Right atrium auricular region (tissue), 2 donors: Measurements from ENCODE around the gene DOCK3. TPM values are rescaled to one million over a fixed set of nuclear protein-coding genes. Genes with fewer than 3 reads are reported as not detected.

ENCODE experiments used
- DNase-seq: peaks from one replicate; pipeline ENCODE4 v3.0.0-alpha.2; 2019; ENCODE audit warnings: low spot score
- H3K27ac ChIP-seq, 2 donors: fragments of 200-600 bp; sonication (generic); 1 replicate in 1 of 2; 2 replicates in 1 of 2; pipeline ENCODE4 v1.5.1; 2016 to 2019
- H3K27me3 ChIP-seq, 2 donors: fragments of 200-600 bp; sonication (generic); one replicate each; pipeline versions ENCODE4 v1.5.1 to v1.6.0; 2017 to 2019
- H3K36me3 ChIP-seq: fragments of 200-600 bp; sonication (generic); one replicate; pipeline ENCODE4 v1.5.1; 2016
- H3K4me1 ChIP-seq, 2 donors: fragments of 200-600 bp; sonication (generic); one replicate each; pipeline versions ENCODE4 v1.5.1 to v1.6.0; 2017 to 2019
- H3K4me3 ChIP-seq, 2 donors: fragments of 200-600 bp; sonication (generic); 1 replicate in 1 of 2; 2 replicates in 1 of 2; pipeline ENCODE4 v1.5.1; 2017 to 2019; ENCODE audit warnings: mild to moderate bottlenecking in 1 of 2, moderate library complexity in 1 of 2
- H3K9me3 ChIP-seq, 2 donors: fragments of 200-600 bp; sonication (generic); one replicate each; pipeline ENCODE4 v1.5.1; 2019
- total RNA-seq, 2 donors: library from RNA; depleted of rRNA; stranded (reverse); fragments of >200 nt; gene quantifications; one replicate each; pipeline ENCODE4 v1.1.0, GENCODE V29; 2016
- TF ChIP-seq, protein P1 (sequence below), 2 donors: fragments of 200-600 bp; sonication (generic); IDR thresholded peaks; one replicate each; pipeline ENCODE4 v1.5.1; 2019; ENCODE audit warnings: antibody characterized with exemption in 2 of 2

Gene DOCK3
- total RNA-seq, 2 donors from 2014 or later = 2.7 to 4.6 TPM

DNA sequence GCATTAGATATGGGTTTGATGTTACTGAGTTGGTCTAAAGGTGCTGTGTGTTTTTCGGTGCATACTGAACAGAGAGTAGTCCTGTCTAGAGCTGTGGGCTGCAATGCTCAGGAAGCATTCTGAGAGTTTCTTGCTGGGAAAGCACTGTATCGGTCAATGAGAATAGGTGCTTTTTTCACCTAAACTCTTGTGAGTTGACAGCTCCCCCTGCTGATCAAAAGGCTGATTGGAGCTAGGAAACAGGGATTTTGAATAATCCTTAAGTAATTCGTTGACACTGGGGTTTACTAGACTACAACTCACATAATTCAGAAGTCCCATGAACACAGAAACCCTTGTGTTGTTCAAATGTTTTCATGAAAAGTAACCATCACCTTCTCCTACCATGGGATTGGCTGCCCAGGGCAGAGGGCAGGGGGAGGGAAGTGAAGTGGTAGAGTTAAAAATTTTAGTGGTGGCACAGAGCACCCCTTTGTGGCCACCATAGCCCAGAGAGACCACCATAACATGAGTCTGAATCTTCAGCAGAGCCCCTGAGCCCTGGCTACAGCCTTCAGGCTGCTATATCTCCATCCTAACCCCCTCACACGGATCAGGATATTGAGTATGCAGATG lies 697.3 kb downstream of the DOCK3 start:
- H3K27ac ChIP-seq = no peak overlapping the region
- no peak for DNase-seq
- no peaks in the 10 kb centered on the region for H3K4me1 ChIP-seq
- no peaks in the 10 kb centered on the region for H3K9me3 ChIP-seq
- TF ChIP-seq, protein P1, sequence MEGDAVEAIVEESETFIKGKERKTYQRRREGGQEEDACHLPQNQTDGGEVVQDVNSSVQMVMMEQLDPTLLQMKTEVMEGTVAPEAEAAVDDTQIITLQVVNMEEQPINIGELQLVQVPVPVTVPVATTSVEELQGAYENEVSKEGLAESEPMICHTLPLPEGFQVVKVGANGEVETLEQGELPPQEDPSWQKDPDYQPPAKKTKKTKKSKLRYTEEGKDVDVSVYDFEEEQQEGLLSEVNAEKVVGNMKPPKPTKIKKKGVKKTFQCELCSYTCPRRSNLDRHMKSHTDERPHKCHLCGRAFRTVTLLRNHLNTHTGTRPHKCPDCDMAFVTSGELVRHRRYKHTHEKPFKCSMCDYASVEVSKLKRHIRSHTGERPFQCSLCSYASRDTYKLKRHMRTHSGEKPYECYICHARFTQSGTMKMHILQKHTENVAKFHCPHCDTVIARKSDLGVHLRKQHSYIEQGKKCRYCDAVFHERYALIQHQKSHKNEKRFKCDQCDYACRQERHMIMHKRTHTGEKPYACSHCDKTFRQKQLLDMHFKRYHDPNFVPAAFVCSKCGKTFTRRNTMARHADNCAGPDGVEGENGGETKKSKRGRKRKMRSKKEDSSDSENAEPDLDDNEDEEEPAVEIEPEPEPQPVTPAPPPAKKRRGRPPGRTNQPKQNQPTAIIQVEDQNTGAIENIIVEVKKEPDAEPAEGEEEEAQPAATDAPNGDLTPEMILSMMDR (IDR thresholded peaks at IDR 0.05) = peak; percentile 11 to 73
- H3K4me3 ChIP-seq = no peak overlapping the region
- H3K27me3 ChIP-seq = no peaks in the 10 kb centered on the region
- H3K36me3 ChIP-seq = no peaks in the 10 kb centered on the region

DNA sequence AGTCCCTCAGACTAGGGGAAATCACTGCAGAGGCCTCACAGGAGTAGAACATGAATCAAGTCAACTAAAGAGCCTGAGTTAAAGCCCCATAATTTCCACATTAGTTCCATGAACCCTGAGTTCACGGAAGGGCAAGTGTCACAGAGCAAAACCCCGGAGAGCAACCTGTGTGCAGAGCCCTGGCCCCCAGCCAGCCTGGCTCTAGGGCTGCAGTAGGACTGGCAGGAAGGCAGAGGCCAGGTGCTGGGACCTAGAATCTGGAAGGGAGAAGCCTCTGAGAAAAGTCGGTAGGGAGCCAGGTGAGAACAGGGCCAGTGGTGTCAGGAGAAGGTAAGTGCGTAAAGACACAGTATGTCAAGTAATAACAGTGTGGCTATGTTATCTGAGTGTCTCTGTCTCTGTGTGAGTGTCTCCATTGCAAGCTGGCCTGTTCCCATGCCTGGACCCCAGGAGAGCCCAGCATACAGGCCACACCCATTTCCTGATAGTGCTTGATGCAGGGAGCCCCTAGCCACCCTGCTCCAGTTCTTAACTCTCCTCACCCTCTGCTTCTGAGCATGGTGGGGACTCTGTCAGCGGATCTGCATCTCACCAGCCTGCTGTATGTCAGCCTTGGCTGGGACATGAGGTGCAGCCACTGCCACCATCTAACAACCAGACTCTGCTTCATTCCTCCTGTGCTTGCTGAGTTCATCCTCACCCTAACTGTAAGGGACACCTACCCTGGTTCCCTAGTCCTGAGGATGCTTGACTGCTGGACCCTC lies 699.1 kb downstream of the DOCK3 start:
- Histone ChIP-seq H3K36me3 (no peaks in the 10 kb centered on the region), H3K4me3 (no peak overlapping the region), H3K4me1 (no peaks in the 10 kb centered on the region), H3K27ac (no peak overlapping the region), H3K9me3 (no peaks in the 10 kb centered on the region), H3K27me3 (no peaks in the 10 kb centered on the region)
- DNase-seq = no peak
- TF ChIP-seq, protein P1 (IDR thresholded peaks at IDR 0.05) = no peak

GRCh38 chr3:51374456-51374855 lies 699.7 kb downstream of the DOCK3 start:
- Histone ChIP-seq H3K9me3 (no peaks in the 10 kb centered on the region), H3K36me3 (no peaks in the 10 kb centered on the region), H3K4me3 (no peak overlapping the region), H3K4me1 (no peaks in the 10 kb centered on the region), H3K27ac (no peak overlapping the region), H3K27me3 (no peaks in the 10 kb centered on the region)
- TF ChIP-seq, protein P1 (IDR thresholded peaks at IDR 0.05) = no peak
- DNase-seq = no peak

DNA sequence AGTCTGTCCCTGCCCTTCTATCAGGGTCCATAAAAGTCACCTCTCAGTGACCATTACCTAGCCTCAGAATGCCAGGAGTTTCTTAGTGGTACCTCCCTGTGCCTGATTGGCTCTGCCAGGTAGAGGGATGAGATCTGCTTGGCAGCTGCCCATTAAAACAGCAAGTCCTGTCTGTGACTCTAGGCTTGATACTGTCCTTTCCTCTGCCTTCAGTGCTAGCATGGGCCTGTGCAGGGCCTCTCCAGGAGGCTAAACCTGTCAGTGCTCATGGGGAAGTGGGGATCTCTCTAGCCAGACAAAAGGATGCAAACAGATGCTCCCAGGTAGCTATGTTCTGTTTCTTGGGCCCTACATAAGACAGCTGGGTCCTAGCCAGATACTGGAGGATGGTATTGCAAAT lies 700.4 kb downstream of the DOCK3 start:
- Histone ChIP-seq H3K27ac (no peak overlapping the region), H3K4me3 (no peak overlapping the region), H3K27me3 (no peaks in the 10 kb centered on the region), H3K9me3 (no peaks in the 10 kb centered on the region), H3K36me3 (no peaks in the 10 kb centered on the region), H3K4me1 (no peaks in the 10 kb centered on the region)
- TF ChIP-seq, protein P1 (IDR thresholded peaks at IDR 0.05) = no peak
- no peak for DNase-seq

- Histone ChIP-seq H3K36me3 (no peaks in the 10 kb centered on the region), H3K9me3 (no peaks in the 10 kb centered on the region), H3K27me3 (no peaks in the 10 kb centered on the region), H3K4me1 (no peaks in the 10 kb centered on the region), H3K4me3 (no peak overlapping the region), H3K27ac (no peak overlapping the region)
- TF ChIP-seq, protein P1 (IDR thresholded peaks at IDR 0.05) = no peak
- no peak for DNase-seq
Observed at GRCh38 chr3:51375571-51375970, 700.8 kb downstream of the DOCK3 start.
